ENCODE results near the gene ID2. TPM values are rescaled to one million over a fixed set of nuclear protein-coding genes. Genes with fewer than 3 reads are reported as not detected.
A peak's percentile ranks its signal among the peaks of the same experiment; 100 is the strongest.

Gene ID2
- total and polyA plus RNA-seq, 2 of the 13 experiments (the other 11 are each of a cell fraction or from before 2014, with no cell fraction given) = 214 to 719 TPM

GRCh38 chr2:8682719-8683667 is 1.1 kb downstream of the ID2 start (continued):
- TF ChIP-seq ZNF431 (CRISPR knock-in tag; IDR thresholded peaks at IDR 0.05; ENCODE audit: borderline replicate concordance, low read depth) = peak; percentile 57; the same call in 1 of the 2 replicates
- TF ChIP-seq ZNF530 (CRISPR knock-in tag; IDR thresholded peaks at IDR 0.05; ENCODE audit: low read depth) = no peak
- no peak for TF ChIP-seq SOX13 (IDR thresholded peaks at IDR 0.05)
- peak; percentile 18 to 30; a peak in 1 of 4 replicates for TF ChIP-seq SOX13 (CRISPR knock-in tag; conservative IDR thresholded peaks at IDR 0.05 in 1 of 2, IDR thresholded peaks at IDR 0.05 in 1 of 2)
- no peak for TF ChIP-seq TCF12 (IDR thresholded peaks at IDR 0.05)
- no peak for TF ChIP-seq TCF12 (CRISPR knock-in tag; IDR thresholded peaks at IDR 0.05)
- TF ChIP-seq CSRNP2 (CRISPR knock-in tag; conservative IDR thresholded peaks at IDR 0.05; ENCODE audit: low read depth) = 0 out of 2 replicates have a peak, but pooled peaks have one; percentile 10
- peak in 1 of 2 experiments; percentile 32; a peak in 1 of 4 replicates for TF ChIP-seq POLR2A (IDR thresholded peaks at IDR 0.05; ENCODE audit: insufficient read depth in 1 of 2, low read depth in 2 of 2, low read length in 2 of 2)
- peak; percentile 64; the same call in 1 of the 2 replicates for TF ChIP-seq SAP130 (CRISPR knock-in tag; IDR thresholded peaks at IDR 0.05; ENCODE audit: low read depth)
- no peak for TF ChIP-seq HNRNPL (IDR thresholded peaks at IDR 0.05; ENCODE audit: low read depth, low read length)
- no peak for TF ChIP-seq CENPBD1 (CRISPR knock-in tag; IDR thresholded peaks at IDR 0.05; ENCODE audit: borderline replicate concordance, low read depth)
- no peak for TF ChIP-seq SRY (CRISPR knock-in tag; IDR thresholded peaks at IDR 0.05)
- 0 out of 2 replicates have a peak, but pooled peaks have one; percentile 10 for TF ChIP-seq BCL6 (CRISPR knock-in tag; IDR thresholded peaks at IDR 0.05)
- TF ChIP-seq ZNF784 (CRISPR knock-in tag; IDR thresholded peaks at IDR 0.05; ENCODE audit: borderline replicate concordance) = no peak
- TF ChIP-seq ZNF574 (CRISPR knock-in tag; IDR thresholded peaks at IDR 0.05) = 0 out of 2 replicates have a peak, but pooled peaks have one; percentile 29
- no peak for TF ChIP-seq ZNF230 (CRISPR knock-in tag; IDR thresholded peaks at IDR 0.05)
- TF ChIP-seq ZNF781 (CRISPR knock-in tag; IDR thresholded peaks at IDR 0.05; ENCODE audit: borderline replicate concordance, not compliant biosample characterization) = peak; percentile 80
- peak; percentile 1; the same call in 1 of the 2 replicates for TF ChIP-seq ZBTB7B (CRISPR knock-in tag; IDR thresholded peaks at IDR 0.05)
- TF ChIP-seq EP300 (IDR thresholded peaks at IDR 0.05; ENCODE audit: low read depth in 2 of 2, low read length in 2 of 2) = 0 out of 4 replicates have a peak, but pooled peaks of 1 of the 2 experiments have one; percentile 16
- no peak for TF ChIP-seq EP300 (CRISPR knock-in tag; IDR thresholded peaks at IDR 0.05; ENCODE audit: borderline replicate concordance)
- no peak for TF ChIP-seq ZZZ3 (CRISPR knock-in tag; IDR thresholded peaks at IDR 0.05; ENCODE audit: borderline replicate concordance)
- no peak for TF ChIP-seq POLR2AphosphoS2 (IDR thresholded peaks at IDR 0.05; ENCODE audit: low read depth, low read length)
- TF ChIP-seq ZC3H13 (CRISPR knock-in tag; IDR thresholded peaks at IDR 0.05) = no peak
- no peak for TF ChIP-seq ZNF841 (CRISPR knock-in tag; IDR thresholded peaks at IDR 0.05; ENCODE audit: borderline replicate concordance)

All from HepG2 (cell line).